ENCODE measurements around the gene TET3. TPM values are rescaled to one million over a fixed set of nuclear protein-coding genes. Genes with fewer than 3 reads are reported as not detected.

Gene TET3
- total RNA-seq, 1 experiment from 2014 or later = 6.1 TPM

DNA sequence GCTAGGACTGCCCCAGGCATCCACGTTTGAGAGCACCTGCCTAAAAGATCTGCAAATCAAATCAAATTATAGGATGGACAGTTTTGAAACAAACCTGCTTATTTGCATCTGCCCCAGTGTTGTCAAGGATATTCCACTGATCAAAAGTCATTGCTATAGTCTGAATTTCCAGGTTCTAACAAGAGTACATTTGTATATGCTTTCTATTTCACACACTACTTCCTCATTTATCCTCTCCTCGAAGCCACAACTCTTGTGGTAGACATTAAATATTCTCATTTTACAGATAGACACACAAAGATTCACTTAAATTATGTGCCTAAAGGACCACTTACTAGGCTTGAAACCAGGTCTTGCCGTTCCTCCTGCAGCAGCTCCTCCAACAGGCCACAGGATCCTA lies 11.9 kb upstream of the TET3 start:
- Histone ChIP-seq H3K9ac (ENCODE audit: low read length) (no peak overlapping the region), H3K79me2 (ENCODE audit: low read length) (no peaks in the 10 kb centered on the region), H4K20me1 (ENCODE audit: low read length) (no peaks in the 10 kb centered on the region), H2AFZ (ENCODE audit: low read length) (no peak overlapping the region), H3F3A (ENCODE audit: low read length, unreplicated experiment) (no peaks in the 10 kb centered on the region), H3K4me2 (ENCODE audit: low read length) (no peak overlapping the region), H3K4me3 (ENCODE audit: low read length) (no peak overlapping the region), H3K27me3 (ENCODE audit: low read length) (no peaks in the 10 kb centered on the region), H3K9me3 (ENCODE audit: low read length) (no peaks in the 10 kb centered on the region), H3K27ac (ENCODE audit: low read length) (no peak overlapping the region), H3K9me2 (replicated peaks; ENCODE audit: low read length) (no peaks in the 10 kb centered on the region), H3K36me3 (ENCODE audit: low read depth, low read length) (no peaks in the 10 kb centered on the region), H3K4me1 (ENCODE audit: insufficient read depth, low read length) (no peaks in the 10 kb centered on the region; the same call in 1 of the 2 replicates)
- ChIA-PET POLR2A (ENCODE audit: unreplicated experiment) (no interaction called here), CTCF (interaction anchor here (1.3 kb wide), 1 partner anchor 146 kb away, joined by 4 read pairs; no protein-coding TSS in a partner anchor)
- ATAC-seq (no peak), DNase-seq (no peak)
- intact Hi-C loops (cut with micrococcal nuclease) = no loop called here
- TF ChIP-seq EZH2 (IDR thresholded peaks at IDR 0.05; ENCODE audit: low read length, unreplicated experiment) (no peak), EZH2phosphoT487 (IDR thresholded peaks at IDR 0.05; ENCODE audit: borderline replicate concordance, low read length) (no peak), CTCF (conservative IDR thresholded peaks at IDR 0.05; ENCODE audit: low read depth, low read length) (no peak)
- BruUV-seq (replicated peaks) = no TSS peak

DNA sequence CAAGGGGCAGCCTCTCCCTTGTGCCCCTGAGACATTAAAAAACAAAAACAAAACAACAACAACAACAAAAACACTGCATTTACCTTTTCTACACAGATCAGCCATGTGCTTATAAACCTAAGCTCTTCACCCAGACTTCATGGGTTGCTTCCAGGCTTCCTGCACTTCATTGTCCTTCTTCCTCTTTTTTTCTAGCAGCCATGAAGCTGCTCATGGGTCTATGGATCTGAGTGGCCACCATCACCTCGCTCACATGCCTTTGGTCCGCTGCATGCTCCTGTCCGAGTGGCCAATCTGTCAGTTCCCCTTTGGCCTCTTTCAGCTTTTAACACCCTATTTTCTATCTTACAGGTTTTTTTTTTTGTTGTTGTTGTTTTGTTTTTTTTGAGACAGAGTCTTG lies 9.0 kb upstream of the TET3 start:
- ChIA-PET CTCF (no interaction called here), POLR2A (ENCODE audit: unreplicated experiment) (no interaction called here)
- H3K79me2 ChIP-seq (ENCODE audit: low read length) = 0 out of 2 replicates have a peak, but pooled peaks cover 3% of the 10 kb centered on the region
- DNase-seq (no peak), ATAC-seq (no peak)
- peaks cover 19% of the 10 kb centered on the region for H3K4me1 ChIP-seq (ENCODE audit: insufficient read depth, low read length)
- no peak overlapping the region for H3K4me3 ChIP-seq (ENCODE audit: low read length)
- H2AFZ ChIP-seq (ENCODE audit: low read length) = no peak overlapping the region
- H3K27ac ChIP-seq (ENCODE audit: low read length) = no peak overlapping the region
- H3K9ac ChIP-seq (ENCODE audit: low read length) = no peak overlapping the region
- BruUV-seq (replicated peaks) = no TSS peak
- no peaks in the 10 kb centered on the region for H3K9me2 ChIP-seq (replicated peaks; ENCODE audit: low read length)
- H4K20me1 ChIP-seq (ENCODE audit: low read length) = no peaks in the 10 kb centered on the region; the same call in 1 of the 2 replicates
- no peaks in the 10 kb centered on the region for H3K36me3 ChIP-seq (ENCODE audit: low read depth, low read length)
- no peak overlapping the region for H3K4me2 ChIP-seq (ENCODE audit: low read length)
- H3K9me3 ChIP-seq (ENCODE audit: low read length) = no peaks in the 10 kb centered on the region
- TF ChIP-seq EZH2phosphoT487 (IDR thresholded peaks at IDR 0.05; ENCODE audit: borderline replicate concordance, low read length) (no peak), CTCF (conservative IDR thresholded peaks at IDR 0.05; ENCODE audit: low read depth, low read length) (no peak), EZH2 (IDR thresholded peaks at IDR 0.05; ENCODE audit: low read length, unreplicated experiment) (no peak)
- no peaks in the 10 kb centered on the region for H3K27me3 ChIP-seq (ENCODE audit: low read length)
- H3F3A ChIP-seq (ENCODE audit: low read length, unreplicated experiment) = no peaks in the 10 kb centered on the region
- intact Hi-C loops (cut with micrococcal nuclease) = no loop called here

DNA sequence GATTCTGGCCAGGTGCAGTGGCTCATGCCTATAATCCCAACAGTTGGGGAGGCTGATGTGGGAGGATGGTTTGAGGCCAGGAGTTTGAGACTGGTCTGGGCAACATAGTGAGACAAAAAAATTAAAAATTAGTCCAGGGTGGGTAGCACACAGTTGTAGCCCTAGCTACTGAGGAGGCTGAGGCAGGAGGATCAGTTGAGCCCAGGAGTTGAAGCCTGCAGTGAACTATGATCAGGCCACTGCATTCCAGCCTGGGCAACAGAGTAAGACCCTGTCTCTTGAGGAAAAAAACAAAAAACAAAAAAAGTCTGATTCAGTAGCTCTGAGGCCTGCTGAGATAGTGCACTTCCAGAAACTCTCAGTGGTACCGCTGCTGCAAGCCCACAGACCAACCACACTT lies 7.9 kb upstream of the TET3 start:
- Histone ChIP-seq H3F3A (ENCODE audit: low read length, unreplicated experiment) (peaks cover 5% of the 10 kb centered on the region), H3K9ac (ENCODE audit: low read length) (no peak overlapping the region), H3K4me1 (ENCODE audit: insufficient read depth, low read length) (peaks cover 30% of the 10 kb centered on the region), H3K9me2 (replicated peaks; ENCODE audit: low read length) (no peaks in the 10 kb centered on the region), H3K4me2 (ENCODE audit: low read length) (no peak overlapping the region), H3K4me3 (ENCODE audit: low read length) (no peak overlapping the region), H3K79me2 (ENCODE audit: low read length) (0 out of 2 replicates have a peak, but pooled peaks cover 3% of the 10 kb centered on the region), H3K27me3 (ENCODE audit: low read length) (no peaks in the 10 kb centered on the region), H4K20me1 (ENCODE audit: low read length) (no peaks in the 10 kb centered on the region; the same call in 1 of the 2 replicates), H2AFZ (ENCODE audit: low read length) (no peak overlapping the region), H3K27ac (ENCODE audit: low read length) (no peak overlapping the region), H3K9me3 (ENCODE audit: low read length) (no peaks in the 10 kb centered on the region), H3K36me3 (ENCODE audit: low read depth, low read length) (no peaks in the 10 kb centered on the region)
- ChIA-PET CTCF (no interaction called here), POLR2A (ENCODE audit: unreplicated experiment) (no interaction called here)
- intact Hi-C loops (cut with micrococcal nuclease) = no loop called here
- DNase-seq (no peak), ATAC-seq (no peak)
- no peak for TF ChIP-seq CTCF (conservative IDR thresholded peaks at IDR 0.05; ENCODE audit: low read depth, low read length)
- TF ChIP-seq EZH2phosphoT487 (IDR thresholded peaks at IDR 0.05; ENCODE audit: borderline replicate concordance, low read length) = no peak
- TF ChIP-seq EZH2 (IDR thresholded peaks at IDR 0.05; ENCODE audit: low read length, unreplicated experiment) = no peak
- BruUV-seq (replicated peaks) = no TSS peak
